H1 (cell line): ENCODE measurements around the gene CNOT10. TPM values are rescaled to one million over a fixed set of nuclear protein-coding genes. Genes with fewer than 3 reads are reported as not detected.

Experiments used
- SP1 ChIP-seq: IDR thresholded peaks from 2 replicates; pipeline ENCODE4 v1.6.1; 2011; ENCODE audit warnings: low read depth, low read length
- polyA plus RNA-seq, 7 experiments: library from polyadenylated mRNA; depleted of rRNA in 3 of 7; stranded (reverse) in 5 of 7; unstranded in 2 of 7; fragments of >200 nt in 5 of 7; fragments of 200-250 nt in 2 of 7; gene quantifications; 1 replicate in 5 of 7; 2 replicates in 1 of 7; 4 replicates in 1 of 7; pipeline versions ENCODE4 v1.2.1 to v1.2.3, GENCODE V29; 2011 to 2013; ENCODE audit warnings: missing spikeins in 2 of 7, mixed read lengths in 2 of 7
- total RNA-seq: library from RNA; stranded (reverse); fragmentation: NEBNext Ultra II Directional; extraction: Animal tissue kit (Norgen Biotek cat#: 25700); gene quantifications from 2 replicates; pipeline ENCODE4 v1.2.1, GENCODE V29; 2021
- TF ChIP-seq, protein P1 (sequence below): fragments of 300-600 bp; sonication (generic); IDR thresholded peaks from 2 replicates; pipeline ENCODE4 v1.7.1; 2012; ENCODE audit warnings: low read length, moderate library complexity, mild to moderate bottlenecking, inconsistent platforms; ENCODE audit not compliant: insufficient replicate concordance

Gene CNOT10
- total and polyA plus RNA-seq, 2 of the 8 experiments (the other 6 are each of a cell fraction or from before 2014, with no cell fraction given): 39.9 to 55.9 TPM

GRCh38 chr3:32691847-32692246 is 6.9 kb downstream of the CNOT10 start (continued):
- TF ChIP-seq, protein P1, sequence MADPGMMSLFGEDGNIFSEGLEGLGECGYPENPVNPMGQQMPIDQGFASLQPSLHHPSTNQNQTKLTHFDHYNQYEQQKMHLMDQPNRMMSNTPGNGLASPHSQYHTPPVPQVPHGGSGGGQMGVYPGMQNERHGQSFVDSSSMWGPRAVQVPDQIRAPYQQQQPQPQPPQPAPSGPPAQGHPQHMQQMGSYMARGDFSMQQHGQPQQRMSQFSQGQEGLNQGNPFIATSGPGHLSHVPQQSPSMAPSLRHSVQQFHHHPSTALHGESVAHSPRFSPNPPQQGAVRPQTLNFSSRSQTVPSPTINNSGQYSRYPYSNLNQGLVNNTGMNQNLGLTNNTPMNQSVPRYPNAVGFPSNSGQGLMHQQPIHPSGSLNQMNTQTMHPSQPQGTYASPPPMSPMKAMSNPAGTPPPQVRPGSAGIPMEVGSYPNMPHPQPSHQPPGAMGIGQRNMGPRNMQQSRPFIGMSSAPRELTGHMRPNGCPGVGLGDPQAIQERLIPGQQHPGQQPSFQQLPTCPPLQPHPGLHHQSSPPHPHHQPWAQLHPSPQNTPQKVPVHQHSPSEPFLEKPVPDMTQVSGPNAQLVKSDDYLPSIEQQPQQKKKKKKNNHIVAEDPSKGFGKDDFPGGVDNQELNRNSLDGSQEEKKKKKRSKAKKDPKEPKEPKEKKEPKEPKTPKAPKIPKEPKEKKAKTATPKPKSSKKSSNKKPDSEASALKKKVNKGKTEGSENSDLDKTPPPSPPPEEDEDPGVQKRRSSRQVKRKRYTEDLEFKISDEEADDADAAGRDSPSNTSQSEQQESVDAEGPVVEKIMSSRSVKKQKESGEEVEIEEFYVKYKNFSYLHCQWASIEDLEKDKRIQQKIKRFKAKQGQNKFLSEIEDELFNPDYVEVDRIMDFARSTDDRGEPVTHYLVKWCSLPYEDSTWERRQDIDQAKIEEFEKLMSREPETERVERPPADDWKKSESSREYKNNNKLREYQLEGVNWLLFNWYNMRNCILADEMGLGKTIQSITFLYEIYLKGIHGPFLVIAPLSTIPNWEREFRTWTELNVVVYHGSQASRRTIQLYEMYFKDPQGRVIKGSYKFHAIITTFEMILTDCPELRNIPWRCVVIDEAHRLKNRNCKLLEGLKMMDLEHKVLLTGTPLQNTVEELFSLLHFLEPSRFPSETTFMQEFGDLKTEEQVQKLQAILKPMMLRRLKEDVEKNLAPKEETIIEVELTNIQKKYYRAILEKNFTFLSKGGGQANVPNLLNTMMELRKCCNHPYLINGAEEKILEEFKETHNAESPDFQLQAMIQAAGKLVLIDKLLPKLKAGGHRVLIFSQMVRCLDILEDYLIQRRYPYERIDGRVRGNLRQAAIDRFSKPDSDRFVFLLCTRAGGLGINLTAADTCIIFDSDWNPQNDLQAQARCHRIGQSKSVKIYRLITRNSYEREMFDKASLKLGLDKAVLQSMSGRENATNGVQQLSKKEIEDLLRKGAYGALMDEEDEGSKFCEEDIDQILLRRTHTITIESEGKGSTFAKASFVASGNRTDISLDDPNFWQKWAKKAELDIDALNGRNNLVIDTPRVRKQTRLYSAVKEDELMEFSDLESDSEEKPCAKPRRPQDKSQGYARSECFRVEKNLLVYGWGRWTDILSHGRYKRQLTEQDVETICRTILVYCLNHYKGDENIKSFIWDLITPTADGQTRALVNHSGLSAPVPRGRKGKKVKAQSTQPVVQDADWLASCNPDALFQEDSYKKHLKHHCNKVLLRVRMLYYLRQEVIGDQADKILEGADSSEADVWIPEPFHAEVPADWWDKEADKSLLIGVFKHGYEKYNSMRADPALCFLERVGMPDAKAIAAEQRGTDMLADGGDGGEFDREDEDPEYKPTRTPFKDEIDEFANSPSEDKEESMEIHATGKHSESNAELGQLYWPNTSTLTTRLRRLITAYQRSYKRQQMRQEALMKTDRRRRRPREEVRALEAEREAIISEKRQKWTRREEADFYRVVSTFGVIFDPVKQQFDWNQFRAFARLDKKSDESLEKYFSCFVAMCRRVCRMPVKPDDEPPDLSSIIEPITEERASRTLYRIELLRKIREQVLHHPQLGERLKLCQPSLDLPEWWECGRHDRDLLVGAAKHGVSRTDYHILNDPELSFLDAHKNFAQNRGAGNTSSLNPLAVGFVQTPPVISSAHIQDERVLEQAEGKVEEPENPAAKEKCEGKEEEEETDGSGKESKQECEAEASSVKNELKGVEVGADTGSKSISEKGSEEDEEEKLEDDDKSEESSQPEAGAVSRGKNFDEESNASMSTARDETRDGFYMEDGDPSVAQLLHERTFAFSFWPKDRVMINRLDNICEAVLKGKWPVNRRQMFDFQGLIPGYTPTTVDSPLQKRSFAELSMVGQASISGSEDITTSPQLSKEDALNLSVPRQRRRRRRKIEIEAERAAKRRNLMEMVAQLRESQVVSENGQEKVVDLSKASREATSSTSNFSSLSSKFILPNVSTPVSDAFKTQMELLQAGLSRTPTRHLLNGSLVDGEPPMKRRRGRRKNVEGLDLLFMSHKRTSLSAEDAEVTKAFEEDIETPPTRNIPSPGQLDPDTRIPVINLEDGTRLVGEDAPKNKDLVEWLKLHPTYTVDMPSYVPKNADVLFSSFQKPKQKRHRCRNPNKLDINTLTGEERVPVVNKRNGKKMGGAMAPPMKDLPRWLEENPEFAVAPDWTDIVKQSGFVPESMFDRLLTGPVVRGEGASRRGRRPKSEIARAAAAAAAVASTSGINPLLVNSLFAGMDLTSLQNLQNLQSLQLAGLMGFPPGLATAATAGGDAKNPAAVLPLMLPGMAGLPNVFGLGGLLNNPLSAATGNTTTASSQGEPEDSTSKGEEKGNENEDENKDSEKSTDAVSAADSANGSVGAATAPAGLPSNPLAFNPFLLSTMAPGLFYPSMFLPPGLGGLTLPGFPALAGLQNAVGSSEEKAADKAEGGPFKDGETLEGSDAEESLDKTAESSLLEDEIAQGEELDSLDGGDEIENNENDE: no peak
- TF ChIP-seq SP1: no peak
